Measurements from ENCODE around the gene DDA1.

The DDA1 gene

DNA sequence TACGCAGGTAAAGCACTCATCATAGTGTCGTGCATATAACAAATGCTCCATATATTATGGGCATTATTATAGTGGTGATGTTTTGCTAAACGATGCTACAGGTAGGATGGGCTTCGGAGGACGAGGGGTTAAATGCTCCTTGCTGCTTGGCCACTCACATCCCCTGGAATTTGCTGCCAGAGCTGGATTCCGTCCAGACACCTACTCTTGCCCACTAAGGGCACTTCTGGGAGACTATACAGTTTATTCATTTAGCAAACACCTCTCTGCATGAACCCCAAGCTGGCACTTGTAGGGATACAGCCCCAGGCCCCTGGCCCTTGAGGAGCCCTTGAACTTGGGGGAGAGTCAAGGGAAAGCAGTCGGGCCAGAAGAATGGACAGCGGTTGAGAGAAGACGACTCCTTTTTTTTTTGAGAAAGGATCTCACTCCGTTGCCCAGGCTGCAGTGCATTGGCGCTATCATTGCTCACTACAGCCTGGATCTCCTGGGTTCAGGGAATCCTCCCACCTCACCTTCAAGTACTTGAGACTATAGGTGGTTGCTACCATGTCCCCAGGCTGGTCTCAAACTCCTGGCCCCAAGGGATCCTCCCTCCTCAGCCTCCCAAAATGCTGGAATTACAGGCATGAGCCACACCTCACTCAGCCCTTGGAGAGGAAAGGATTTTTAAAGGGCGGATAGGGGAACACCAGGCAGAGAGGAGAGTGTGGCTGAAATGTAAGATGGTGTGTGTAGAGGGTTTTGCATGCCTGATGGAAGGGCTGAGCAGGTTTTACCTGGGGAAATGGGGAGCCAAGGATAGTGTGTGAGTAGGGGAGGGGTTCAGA, 4.8 kb upstream of the DDA1 start (continued):
- TF ChIP-seq SCRT1 (tag by site-specific recombination; IDR thresholded peaks at IDR 0.05; ENCODE audit: borderline replicate concordance) = 0 out of 2 replicates have a peak, but pooled peaks have one; percentile 19
- TF ChIP-seq SETDB1 (IDR thresholded peaks at IDR 0.05; ENCODE audit: insufficient read length, low read length) = no peak
- TF ChIP-seq TRIM28 (IDR thresholded peaks at IDR 0.05; ENCODE audit: borderline replicate concordance, low read length) = no peak
- TF ChIP-seq ZNF558 (tag by site-specific recombination; IDR thresholded peaks at IDR 0.05) = no peak
- no peak for TF ChIP-seq ZNF837 (tag by site-specific recombination; IDR thresholded peaks at IDR 0.05)
- TF ChIP-seq OSR2 (tag by site-specific recombination; IDR thresholded peaks at IDR 0.05) = no peak
- peak; percentile 85 for TF ChIP-seq ZNF121 (tag by site-specific recombination; IDR thresholded peaks at IDR 0.05)
- 0 out of 2 replicates have a peak, but pooled peaks have one; percentile 6 for TF ChIP-seq WT1 (tag by site-specific recombination; IDR thresholded peaks at IDR 0.05)
- TF ChIP-seq, protein P1, sequence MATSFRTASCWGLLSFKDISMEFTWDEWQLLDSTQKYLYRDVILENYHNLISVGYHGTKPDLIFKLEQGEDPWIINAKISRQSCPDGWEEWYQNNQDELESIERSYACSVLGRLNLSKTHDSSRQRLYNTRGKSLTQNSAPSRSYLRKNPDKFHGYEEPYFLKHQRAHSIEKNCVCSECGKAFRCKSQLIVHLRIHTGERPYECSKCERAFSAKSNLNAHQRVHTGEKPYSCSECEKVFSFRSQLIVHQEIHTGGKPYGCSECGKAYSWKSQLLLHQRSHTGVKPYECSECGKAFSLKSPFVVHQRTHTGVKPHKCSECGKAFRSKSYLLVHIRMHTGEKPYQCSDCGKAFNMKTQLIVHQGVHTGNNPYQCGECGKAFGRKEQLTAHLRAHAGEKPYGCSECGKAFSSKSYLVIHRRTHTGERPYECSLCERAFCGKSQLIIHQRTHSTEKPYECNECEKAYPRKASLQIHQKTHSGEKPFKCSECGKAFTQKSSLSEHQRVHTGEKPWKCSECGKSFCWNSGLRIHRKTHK (tag by site-specific recombination; IDR thresholded peaks at IDR 0.05) = no peak

DNA sequence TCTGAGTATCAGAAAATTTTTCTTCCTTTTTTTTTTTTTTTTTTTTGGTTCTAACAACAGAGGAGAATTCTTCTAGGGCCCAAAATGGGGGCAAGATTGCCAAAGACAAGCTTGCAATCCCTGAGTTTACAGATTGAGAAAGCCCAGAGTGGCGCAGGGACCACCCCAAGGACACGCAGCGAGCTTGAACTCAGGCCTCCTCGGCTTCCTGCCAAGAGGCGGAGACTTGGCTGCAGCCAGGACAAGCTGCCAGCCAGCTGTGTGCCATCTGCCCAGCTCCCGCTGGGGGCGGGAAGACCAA, 4.2 kb upstream of the DDA1 start:
- ChIA-PET POLR2A (interaction anchor here (0.5 to 2.8 kb wide), 18 partner anchors 8 to 1013 kb away, joined by 3 to 28 read pairs (median 4); partner anchors contain the start of genes BABAM1, NR2F6 and USE1), CTCF (interaction anchor here (0.5 to 1.7 kb wide), 13 partner anchors 9 to 969 kb away, joined by 3 to 9 read pairs (median 3); partner anchors contain the start of genes ANO8 and IQCN)
- peak overlapping the region; percentile 16; the same call in 1 of the 2 replicates for H3K4me3 ChIP-seq (ENCODE audit: low read depth, low read length)
- no peaks in the 10 kb centered on the region for H3K9me3 ChIP-seq (ENCODE audit: control insufficient read depth, insufficient read depth, low read depth, low read length)
- H3K27ac ChIP-seq (ENCODE audit: extremely low read depth, low read depth, low read length) = no peak overlapping the region
- H3K4me1 ChIP-seq (ENCODE audit: control insufficient read depth, insufficient read depth, low read length) = peaks cover 3% of the 10 kb centered on the region
- peaks cover 0 to 16% of the 10 kb centered on the region in 2 experiments; a peak in 1 of 3 replicates for H3K36me3 ChIP-seq (ENCODE audit: control insufficient read depth in 2 of 2, insufficient read depth in 1 of 2, low read length in 2 of 2)
- TF ChIP-seq ZNF558 (tag by site-specific recombination; IDR thresholded peaks at IDR 0.05) (peak; percentile 54; the same call in 1 of the 2 replicates), ZNF10 (tag by site-specific recombination; IDR thresholded peaks at IDR 0.05) (0 out of 2 replicates have a peak, but pooled peaks have one; percentile 32), ZSCAN30 (tag by site-specific recombination; IDR thresholded peaks at IDR 0.05) (peak; percentile 89), KLF16 (tag by site-specific recombination; IDR thresholded peaks at IDR 0.05) (peak; percentile 85), HOXA7 (CRISPR knock-in tag; IDR thresholded peaks at IDR 0.05; ENCODE audit: borderline replicate concordance) (no peak), HOXC10 (CRISPR knock-in tag; IDR thresholded peaks at IDR 0.05) (no peak), ZNF530 (tag by site-specific recombination; IDR thresholded peaks at IDR 0.05; ENCODE audit: low read depth) (no peak), BCL11B (tag by site-specific recombination; IDR thresholded peaks at IDR 0.05; ENCODE audit: low read depth) (0 out of 2 replicates have a peak, but pooled peaks have one; percentile 25), KLF10 (tag by site-specific recombination; IDR thresholded peaks at IDR 0.05) (0 out of 2 replicates have a peak, but pooled peaks have one; percentile 81), ZNF391 (tag by site-specific recombination; IDR thresholded peaks at IDR 0.05; ENCODE audit: borderline replicate concordance, low read depth) (peak; percentile 79; the same call in 1 of the 2 replicates), ZNF423 (tag by site-specific recombination; IDR thresholded peaks at IDR 0.05) (peak; percentile 84; the same call in 1 of the 2 replicates), IKZF3 (tag by site-specific recombination; IDR thresholded peaks at IDR 0.05) (peak; percentile 91), ZNF394 (tag by site-specific recombination; IDR thresholded peaks at IDR 0.05; ENCODE audit: borderline replicate concordance) (0 out of 2 replicates have a peak, but pooled peaks have one; percentile 15), ZNF768 (tag by site-specific recombination; IDR thresholded peaks at IDR 0.05) (peak; percentile 99; the same call in 1 of the 2 replicates), ZNF24 (tag by site-specific recombination; IDR thresholded peaks at IDR 0.05) (0 out of 2 replicates have a peak, but pooled peaks have one; percentile 51)
- TF ChIP-seq, protein P2, sequence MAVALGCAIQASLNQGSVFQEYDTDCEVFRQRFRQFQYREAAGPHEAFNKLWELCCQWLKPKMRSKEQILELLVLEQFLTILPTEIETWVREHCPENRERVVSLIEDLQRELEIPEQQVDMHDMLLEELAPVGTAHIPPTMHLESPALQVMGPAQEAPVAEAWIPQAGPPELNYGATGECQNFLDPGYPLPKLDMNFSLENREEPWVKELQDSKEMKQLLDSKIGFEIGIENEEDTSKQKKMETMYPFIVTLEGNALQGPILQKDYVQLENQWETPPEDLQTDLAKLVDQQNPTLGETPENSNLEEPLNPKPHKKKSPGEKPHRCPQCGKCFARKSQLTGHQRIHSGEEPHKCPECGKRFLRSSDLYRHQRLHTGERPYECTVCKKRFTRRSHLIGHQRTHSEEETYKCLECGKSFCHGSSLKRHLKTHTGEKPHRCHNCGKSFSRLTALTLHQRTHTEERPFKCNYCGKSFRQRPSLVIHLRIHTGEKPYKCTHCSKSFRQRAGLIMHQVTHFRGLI (tag by site-specific recombination; IDR thresholded peaks at IDR 0.05) = peak; percentile 95; the same call in 1 of the 2 replicates
- TF ChIP-seq, protein P3, sequence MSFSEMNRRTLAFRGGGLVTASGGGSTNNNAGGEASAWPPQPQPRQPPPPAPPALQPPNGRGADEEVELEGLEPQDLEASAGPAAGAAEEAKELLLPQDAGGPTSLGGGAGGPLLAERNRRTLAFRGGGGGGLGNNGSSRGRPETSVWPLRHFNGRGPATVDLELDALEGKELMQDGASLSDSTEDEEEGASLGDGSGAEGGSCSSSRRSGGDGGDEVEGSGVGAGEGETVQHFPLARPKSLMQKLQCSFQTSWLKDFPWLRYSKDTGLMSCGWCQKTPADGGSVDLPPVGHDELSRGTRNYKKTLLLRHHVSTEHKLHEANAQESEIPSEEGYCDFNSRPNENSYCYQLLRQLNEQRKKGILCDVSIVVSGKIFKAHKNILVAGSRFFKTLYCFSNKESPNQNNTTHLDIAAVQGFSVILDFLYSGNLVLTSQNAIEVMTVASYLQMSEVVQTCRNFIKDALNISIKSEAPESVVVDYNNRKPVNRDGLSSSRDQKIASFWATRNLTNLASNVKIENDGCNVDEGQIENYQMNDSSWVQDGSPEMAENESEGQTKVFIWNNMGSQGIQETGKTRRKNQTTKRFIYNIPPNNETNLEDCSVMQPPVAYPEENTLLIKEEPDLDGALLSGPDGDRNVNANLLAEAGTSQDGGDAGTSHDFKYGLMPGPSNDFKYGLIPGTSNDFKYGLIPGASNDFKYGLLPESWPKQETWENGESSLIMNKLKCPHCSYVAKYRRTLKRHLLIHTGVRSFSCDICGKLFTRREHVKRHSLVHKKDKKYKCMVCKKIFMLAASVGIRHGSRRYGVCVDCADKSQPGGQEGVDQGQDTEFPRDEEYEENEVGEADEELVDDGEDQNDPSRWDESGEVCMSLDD (tag by site-specific recombination; IDR thresholded peaks at IDR 0.05) = no peak; the same call in 1 of the 2 replicates
- TF ChIP-seq, protein P4, sequence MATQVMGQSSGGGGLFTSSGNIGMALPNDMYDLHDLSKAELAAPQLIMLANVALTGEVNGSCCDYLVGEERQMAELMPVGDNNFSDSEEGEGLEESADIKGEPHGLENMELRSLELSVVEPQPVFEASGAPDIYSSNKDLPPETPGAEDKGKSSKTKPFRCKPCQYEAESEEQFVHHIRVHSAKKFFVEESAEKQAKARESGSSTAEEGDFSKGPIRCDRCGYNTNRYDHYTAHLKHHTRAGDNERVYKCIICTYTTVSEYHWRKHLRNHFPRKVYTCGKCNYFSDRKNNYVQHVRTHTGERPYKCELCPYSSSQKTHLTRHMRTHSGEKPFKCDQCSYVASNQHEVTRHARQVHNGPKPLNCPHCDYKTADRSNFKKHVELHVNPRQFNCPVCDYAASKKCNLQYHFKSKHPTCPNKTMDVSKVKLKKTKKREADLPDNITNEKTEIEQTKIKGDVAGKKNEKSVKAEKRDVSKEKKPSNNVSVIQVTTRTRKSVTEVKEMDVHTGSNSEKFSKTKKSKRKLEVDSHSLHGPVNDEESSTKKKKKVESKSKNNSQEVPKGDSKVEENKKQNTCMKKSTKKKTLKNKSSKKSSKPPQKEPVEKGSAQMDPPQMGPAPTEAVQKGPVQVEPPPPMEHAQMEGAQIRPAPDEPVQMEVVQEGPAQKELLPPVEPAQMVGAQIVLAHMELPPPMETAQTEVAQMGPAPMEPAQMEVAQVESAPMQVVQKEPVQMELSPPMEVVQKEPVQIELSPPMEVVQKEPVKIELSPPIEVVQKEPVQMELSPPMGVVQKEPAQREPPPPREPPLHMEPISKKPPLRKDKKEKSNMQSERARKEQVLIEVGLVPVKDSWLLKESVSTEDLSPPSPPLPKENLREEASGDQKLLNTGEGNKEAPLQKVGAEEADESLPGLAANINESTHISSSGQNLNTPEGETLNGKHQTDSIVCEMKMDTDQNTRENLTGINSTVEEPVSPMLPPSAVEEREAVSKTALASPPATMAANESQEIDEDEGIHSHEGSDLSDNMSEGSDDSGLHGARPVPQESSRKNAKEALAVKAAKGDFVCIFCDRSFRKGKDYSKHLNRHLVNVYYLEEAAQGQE (tag by site-specific recombination; IDR thresholded peaks at IDR 0.05) = peak; percentile 55

All from HEK293 (cell line).